ENCODE data around the gene TMEM270.

The TMEM270 gene

GRCh38 chr7:73887762-73888161 lies 26.8 kb downstream of the TMEM270 start:
- no peak for TF ChIP-seq Cebpa-rat (IDR thresholded peaks at IDR 0.05)
- Histone ChIP-seq H3K27ac (no peak overlapping the region), H3K9me3 (replicated peaks in 1 of 11) (no peaks in the 10 kb centered on the region; a peak in 1 of 22 replicates), H3K36me3 (no peaks in the 10 kb centered on the region), H3K4me2 (no peak overlapping the region), H3K9ac (no peak overlapping the region), H3K4me1 (peaks cover 8 to 39% (median 28%) of the 10 kb centered on the region in 10 experiments), H4K20me1 (peaks cover 0 to 6% (median 0%) of the 10 kb centered on the region in 11 experiments; a peak in 2 of 22 replicates), H3K27me3 (no peaks in the 10 kb centered on the region), H3K4me3 (no peak overlapping the region)

- Histone ChIP-seq H3K4me3 (no peak overlapping the region), H3K27ac (no peak overlapping the region), H3K4me1 (peaks cover 14 to 49% (median 40%) of the 10 kb centered on the region in 10 experiments), H4K20me1 (peaks cover 0 to 6% (median 0%) of the 10 kb centered on the region in 11 experiments; a peak in 2 of 22 replicates), H3K9ac (no peak overlapping the region), H3K36me3 (no peaks in the 10 kb centered on the region), H3K27me3 (no peaks in the 10 kb centered on the region), H3K4me2 (no peak overlapping the region), H3K9me3 (replicated peaks in 1 of 11) (no peaks in the 10 kb centered on the region; a peak in 1 of 22 replicates)
- no peak for TF ChIP-seq Cebpa-rat (IDR thresholded peaks at IDR 0.05)
Measured at GRCh38 chr7:73888959-73889358, 28.0 kb downstream of the TMEM270 start.

DNA sequence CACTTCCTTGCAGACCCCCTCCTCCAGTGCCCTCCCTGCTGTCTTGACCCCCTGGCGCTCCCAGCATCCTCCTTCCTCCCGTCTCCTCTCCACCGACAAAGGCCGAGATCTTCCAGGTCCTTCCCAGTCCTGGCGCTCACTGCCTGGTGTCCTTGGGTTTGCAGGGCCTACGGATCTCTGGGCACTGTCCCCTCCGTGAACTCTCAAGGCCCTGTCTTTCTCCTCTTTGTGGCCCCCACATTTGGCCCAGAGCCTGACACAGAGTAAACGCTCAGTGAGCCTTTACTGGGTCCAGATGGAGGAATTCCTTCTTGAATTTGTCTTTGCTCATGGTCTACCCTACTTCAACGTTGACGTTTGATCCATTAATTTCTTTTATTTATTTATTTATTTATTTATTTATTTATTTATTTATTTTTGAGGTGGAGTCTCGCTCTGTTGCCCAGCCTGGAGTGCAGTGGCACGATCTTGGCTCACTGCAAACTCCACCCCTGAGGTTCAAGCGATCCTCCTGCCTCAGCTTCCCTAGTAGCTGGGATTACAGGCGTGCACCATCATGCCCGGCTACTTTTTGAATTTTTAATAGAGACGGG lies 29.7 kb downstream of the TMEM270 start:
- H3K9ac ChIP-seq: 0 out of 22 replicates have a peak overlapping the region, but pooled peaks of 1 of the 11 experiments have one; percentile 2
- H3K9me3 ChIP-seq (replicated peaks in 1 of 11): peaks cover 0 to 9% (median under 1%) of the 10 kb centered on the region in 11 experiments; a peak in 7 of 22 replicates
- H3K27me3 ChIP-seq: no peaks in the 10 kb centered on the region
- H3K27ac ChIP-seq: no peak overlapping the region
- no peaks in the 10 kb centered on the region for H3K36me3 ChIP-seq
- no peak for TF ChIP-seq Cebpa-rat (IDR thresholded peaks at IDR 0.05)
- peaks cover 31 to 56% (median 47%) of the 10 kb centered on the region in 10 experiments for H3K4me1 ChIP-seq
- peaks cover 0 to 6% (median 0%) of the 10 kb centered on the region in 11 experiments; a peak in 2 of 22 replicates for H4K20me1 ChIP-seq
- peak overlapping the region; percentile 18 to 69 (median 45); a peak in 18 of 22 replicates for H3K4me2 ChIP-seq
- no peak overlapping the region for H3K4me3 ChIP-seq

DNA sequence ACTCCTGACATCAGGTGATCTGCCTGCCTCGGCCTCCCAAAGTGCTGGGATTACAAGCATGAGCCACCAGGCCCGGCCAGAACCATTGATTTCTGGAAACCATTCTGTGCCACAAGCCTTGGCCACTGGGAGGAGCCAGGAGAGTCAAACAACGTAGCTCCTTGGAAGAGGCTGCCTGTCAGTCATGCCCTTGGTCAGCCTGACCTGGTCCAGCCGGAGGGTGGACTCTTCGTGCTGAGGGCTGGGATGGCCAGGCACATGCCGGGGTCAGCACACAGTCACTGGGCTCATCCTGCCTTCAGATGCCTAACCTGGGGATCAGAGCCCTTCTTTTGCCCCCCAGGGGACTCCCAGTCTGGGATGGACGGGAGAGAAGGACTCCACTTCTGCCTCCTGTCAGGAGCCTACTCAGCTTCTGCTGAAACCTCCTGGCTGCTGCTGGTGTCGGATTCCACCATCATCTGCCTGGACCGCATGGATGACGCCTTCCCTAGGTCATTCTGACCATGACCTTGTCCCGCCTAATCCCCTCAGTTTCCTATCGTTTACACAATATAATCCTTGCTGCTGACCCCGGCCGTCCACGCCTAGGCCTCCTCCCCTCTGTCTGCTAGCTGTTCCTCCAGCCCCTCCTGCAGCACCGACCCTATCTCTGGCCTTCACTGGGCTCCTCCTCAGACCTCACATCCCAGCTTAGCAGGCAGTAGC lies 30.4 kb downstream of the TMEM270 start:
- Histone ChIP-seq H3K9me3 (replicated peaks in 1 of 11) (peaks cover 0 to 16% (median 7%) of the 10 kb centered on the region in 11 experiments; a peak in 10 of 22 replicates), H3K27me3 (no peaks in the 10 kb centered on the region), H3K27ac (no peak overlapping the region), H3K9ac (no peak overlapping the region), H3K4me1 (peaks cover 33 to 50% (median 41%) of the 10 kb centered on the region in 10 experiments), H3K36me3 (no peaks in the 10 kb centered on the region), H3K4me2 (peak overlapping the region in 1 of 11 experiments; percentile 34; a peak in 1 of 22 replicates), H3K4me3 (no peak overlapping the region), H4K20me1 (peaks cover 0 to 6% (median 0%) of the 10 kb centered on the region in 11 experiments; a peak in 2 of 22 replicates)
- TF ChIP-seq Cebpa-rat (IDR thresholded peaks at IDR 0.05): no peak

DNA sequence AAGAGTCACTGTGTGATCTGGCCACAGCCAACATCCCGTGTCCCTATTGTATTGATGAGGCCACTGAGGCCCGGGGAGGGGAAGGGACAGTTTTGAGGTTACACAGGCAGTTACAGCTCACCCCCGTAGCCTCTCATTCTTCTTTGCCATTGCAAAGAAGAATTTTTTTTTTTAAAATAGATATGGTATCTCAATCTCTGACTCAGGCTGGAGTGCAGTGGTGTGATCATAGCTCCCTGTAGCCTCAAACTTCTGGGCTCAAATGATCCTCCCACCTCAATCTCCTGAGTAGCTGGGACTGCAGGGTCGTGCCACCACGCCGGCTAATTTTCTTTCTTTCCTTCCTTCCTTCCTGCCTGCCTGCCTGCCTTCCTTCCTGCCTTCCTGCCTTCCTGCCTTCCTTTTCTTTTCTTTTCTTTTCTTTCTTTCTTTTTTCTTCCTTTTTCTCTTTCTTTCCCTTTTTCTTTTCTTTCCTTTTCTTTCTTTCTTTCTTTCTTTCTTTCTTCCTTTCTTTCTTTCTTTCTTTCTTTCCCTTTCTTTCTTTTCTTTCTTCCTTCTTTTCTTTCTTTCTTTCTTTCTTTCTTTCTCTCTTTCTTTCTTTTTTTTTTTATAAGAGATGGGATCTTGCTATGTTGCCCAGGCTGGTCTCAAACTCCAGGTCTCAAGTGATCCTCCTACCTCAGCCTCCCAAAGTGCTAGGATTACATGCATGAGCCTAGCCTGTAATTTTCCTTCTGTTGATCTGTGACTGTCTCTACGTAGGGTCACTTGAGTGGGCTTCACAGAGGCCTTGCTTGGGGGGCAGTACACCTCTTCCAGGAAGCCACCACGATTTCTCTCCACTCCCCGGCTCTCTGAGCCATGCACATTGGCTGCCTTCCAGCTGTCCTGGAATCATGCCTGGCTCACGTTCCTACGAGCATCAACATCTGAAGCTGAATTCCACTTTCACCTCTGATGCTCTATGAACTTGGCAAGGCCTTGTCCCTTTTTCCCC lies 31.3 kb downstream of the TMEM270 start:
- no peak for TF ChIP-seq Cebpa-rat (IDR thresholded peaks at IDR 0.05)
- Histone ChIP-seq H3K4me1 (peaks cover 27 to 40% (median 33%) of the 10 kb centered on the region in 10 experiments), H3K36me3 (no peaks in the 10 kb centered on the region), H3K27ac (no peak overlapping the region), H3K9ac (no peak overlapping the region), H3K4me2 (peak overlapping the region in 4 of 11 experiments; percentile 43 to 72 (median 60); a peak in 4 of 22 replicates), H3K27me3 (no peaks in the 10 kb centered on the region), H3K9me3 (replicated peaks in 1 of 11) (peaks cover 0 to 25% (median 12%) of the 10 kb centered on the region in 11 experiments; a peak in 10 of 22 replicates), H4K20me1 (peaks cover 0 to 2% (median 0%) of the 10 kb centered on the region in 11 experiments; a peak in 2 of 22 replicates), H3K4me3 (no peak overlapping the region)

GRCh38 chr7:73893342-73894101 lies 32.6 kb downstream of the TMEM270 start:
- Histone ChIP-seq H4K20me1 (no peaks in the 10 kb centered on the region), H3K27ac (no peak overlapping the region), H3K36me3 (no peaks in the 10 kb centered on the region), H3K4me1 (peaks cover 26 to 39% (median 33%) of the 10 kb centered on the region in 10 experiments), H3K4me3 (no peak overlapping the region), H3K9ac (peak overlapping the region in 1 of 11 experiments; percentile 49; a peak in 2 of 22 replicates), H3K4me2 (peak overlapping the region; percentile 6 to 72 (median 59); a peak in 20 of 22 replicates), H3K9me3 (replicated peaks in 1 of 11) (peaks cover 0 to 34% (median 15%) of the 10 kb centered on the region in 11 experiments; a peak in 10 of 22 replicates), H3K27me3 (no peaks in the 10 kb centered on the region)
- TF ChIP-seq Cebpa-rat (IDR thresholded peaks at IDR 0.05): no peak

DNA sequence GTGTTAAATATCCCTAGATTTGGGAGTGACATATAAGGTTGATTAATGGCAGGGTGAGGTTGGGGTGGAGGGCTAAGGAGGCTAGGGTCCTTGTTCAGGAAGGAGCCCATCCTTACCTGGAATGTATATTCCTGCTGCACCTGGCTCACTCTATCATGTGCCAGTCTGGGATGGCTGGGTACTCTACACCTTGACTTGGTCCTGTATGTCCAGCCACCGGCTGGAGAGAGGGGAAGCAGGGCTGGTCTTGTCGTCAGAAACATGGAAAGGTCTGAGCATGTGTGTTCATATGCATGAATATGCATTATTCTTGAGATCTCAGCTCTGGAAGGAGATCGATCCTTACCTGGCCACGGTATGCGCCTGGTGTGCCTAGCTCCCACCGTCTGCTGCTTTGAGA lies 33.2 kb downstream of the TMEM270 start:
- no peak for TF ChIP-seq Cebpa-rat (IDR thresholded peaks at IDR 0.05)
- Histone ChIP-seq H3K4me3 (no peak overlapping the region), H3K36me3 (no peaks in the 10 kb centered on the region), H3K4me1 (peaks cover 26 to 39% (median 33%) of the 10 kb centered on the region in 10 experiments), H4K20me1 (no peaks in the 10 kb centered on the region), H3K27ac (no peak overlapping the region), H3K27me3 (no peaks in the 10 kb centered on the region), H3K9ac (no peak overlapping the region), H3K9me3 (replicated peaks in 1 of 11) (peaks cover 0 to 34% (median 15%) of the 10 kb centered on the region in 11 experiments; a peak in 10 of 22 replicates), H3K4me2 (peak overlapping the region; percentile 6 to 72 (median 59); a peak in 13 of 22 replicates)
